ENCODE results near the gene GTPBP2. TPM values are rescaled to one million over a fixed set of nuclear protein-coding genes. Genes with fewer than 3 reads are reported as not detected.

The GTPBP2 gene
- total and polyA plus RNA-seq, 2 of the 4 experiments (the other 2 are of a cell fraction), result 38.4 to 86.6 TPM

GRCh38 chr6:43622541-43622940 lies 6.5 kb downstream of the GTPBP2 start:
- Histone ChIP-seq H3K56ac (ENCODE audit: extremely low read depth, insufficient read depth, low read length) (no peak overlapping the region), H3K27ac (ENCODE audit: insufficient read depth, low read length) (no peak overlapping the region), H2AK5ac (ENCODE audit: low read depth, low read length) (no peak overlapping the region), H2BK15ac (ENCODE audit: low read depth, low read length) (no peak overlapping the region), H3K4me2 (ENCODE audit: low read depth, low read length) (no peak overlapping the region), H2BK120ac (ENCODE audit: low read depth, low read length) (no peak overlapping the region), H3K36me3 (ENCODE audit: control insufficient read depth, insufficient read depth, low read length) (peaks cover 61% of the 10 kb centered on the region), H3K9me3 (ENCODE audit: control insufficient read depth, insufficient read depth, low read length) (no peaks in the 10 kb centered on the region), H2AFZ (replicated peaks; ENCODE audit: low read length, poor library complexity) (no peak overlapping the region), H3K23ac (ENCODE audit: low read depth, low read length) (no peak overlapping the region), H3K14ac (replicated peaks; ENCODE audit: low read depth, low read length) (no peak overlapping the region), H4K20me1 (ENCODE audit: insufficient read depth, low read length) (no peaks in the 10 kb centered on the region; the same call in 1 of the 2 replicates), H3K27me3 (ENCODE audit: control insufficient read depth, insufficient read depth, low read length) (no peaks in the 10 kb centered on the region), H2BK5ac (ENCODE audit: low read depth, low read length, poor library complexity, severe bottlenecking) (no peak overlapping the region), H3K18ac (ENCODE audit: low read depth, low read length) (no peak overlapping the region), H2AK9ac (replicated peaks; ENCODE audit: low read depth, low read length, poor library complexity) (no peak overlapping the region), H3K9me1 (ENCODE audit: insufficient read depth, low read length) (peaks cover 32% of the 10 kb centered on the region), H2BK20ac (ENCODE audit: low read depth, low read length) (no peak overlapping the region), H4K91ac (ENCODE audit: insufficient read depth, low read depth, low read length) (no peak overlapping the region), H3K4me1 (ENCODE audit: control insufficient read depth, insufficient read depth, low read length) (peaks cover 6% of the 10 kb centered on the region), H3K4ac (ENCODE audit: low read depth, low read length) (no peak overlapping the region), H4K5ac (ENCODE audit: low read depth, low read length) (no peak overlapping the region), H3K79me1 (ENCODE audit: low read depth in 1 of 2, low read length in 2 of 2) (peaks cover 45 to 74% of the 10 kb centered on the region in 2 experiments), H3K4me3 (ENCODE audit: insufficient read depth, low read depth, low read length) (no peak overlapping the region), H4K8ac (ENCODE audit: low read depth in 2 of 2, low read length in 2 of 2) (no peak overlapping the region), H3K9ac (ENCODE audit: low read depth, low read length) (no peak overlapping the region)
- DNase-seq (no peak), ATAC-seq (ENCODE audit: low read depth) (no peak)
- CTCF ChIA-PET, result no interaction called here
- in situ Hi-C loops (cut with MboI; ENCODE audit: low sequenced_read_pairs) (no loop called here), intact Hi-C loops (cut with micrococcal nuclease) (no loop called here), dilution Hi-C loops (cut with HindIII; ENCODE audit: low sequenced_read_pairs, unreplicated experiment) (no loop called here)
- WGBS, 2 experiments (ENCODE audit: extremely low coverage in 2 of 2, insufficient read length in 1 of 2), result 100% methylated on average over 3 of the region's 10 CpGs; no CpG with 5 or more reads in 1 of the 2 experiments
- no TSS peak for BruUV-seq (replicated peaks)
- TF ChIP-seq RFX5 (IDR thresholded peaks at IDR 0.05; ENCODE audit: low read depth, low read length), result no peak
- TF ChIP-seq CHD1 (IDR thresholded peaks at IDR 0.05; ENCODE audit: low read depth, low read length), result no peak
- no peak for TF ChIP-seq SMC3 (IDR thresholded peaks at IDR 0.05; ENCODE audit: low read depth, low read length)
- no peak for TF ChIP-seq MAZ (IDR thresholded peaks at IDR 0.05; ENCODE audit: borderline replicate concordance, low read depth, low read length)
- no peak for TF ChIP-seq FOS (IDR thresholded peaks at IDR 0.05; ENCODE audit: low read depth, low read length)
- TF ChIP-seq BHLHE40 (IDR thresholded peaks at IDR 0.05; ENCODE audit: low read depth, low read length), result no peak
- no peak for TF ChIP-seq RCOR1 (IDR thresholded peaks at IDR 0.05; ENCODE audit: insufficient replicate concordance, low read length)
- TF ChIP-seq, protein P1, sequence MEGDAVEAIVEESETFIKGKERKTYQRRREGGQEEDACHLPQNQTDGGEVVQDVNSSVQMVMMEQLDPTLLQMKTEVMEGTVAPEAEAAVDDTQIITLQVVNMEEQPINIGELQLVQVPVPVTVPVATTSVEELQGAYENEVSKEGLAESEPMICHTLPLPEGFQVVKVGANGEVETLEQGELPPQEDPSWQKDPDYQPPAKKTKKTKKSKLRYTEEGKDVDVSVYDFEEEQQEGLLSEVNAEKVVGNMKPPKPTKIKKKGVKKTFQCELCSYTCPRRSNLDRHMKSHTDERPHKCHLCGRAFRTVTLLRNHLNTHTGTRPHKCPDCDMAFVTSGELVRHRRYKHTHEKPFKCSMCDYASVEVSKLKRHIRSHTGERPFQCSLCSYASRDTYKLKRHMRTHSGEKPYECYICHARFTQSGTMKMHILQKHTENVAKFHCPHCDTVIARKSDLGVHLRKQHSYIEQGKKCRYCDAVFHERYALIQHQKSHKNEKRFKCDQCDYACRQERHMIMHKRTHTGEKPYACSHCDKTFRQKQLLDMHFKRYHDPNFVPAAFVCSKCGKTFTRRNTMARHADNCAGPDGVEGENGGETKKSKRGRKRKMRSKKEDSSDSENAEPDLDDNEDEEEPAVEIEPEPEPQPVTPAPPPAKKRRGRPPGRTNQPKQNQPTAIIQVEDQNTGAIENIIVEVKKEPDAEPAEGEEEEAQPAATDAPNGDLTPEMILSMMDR (conservative IDR thresholded peaks at IDR 0.05; ENCODE audit: low read depth, low read length), result no peak
- no peak for TF ChIP-seq CEBPB (IDR thresholded peaks at IDR 0.05; ENCODE audit: low read depth, low read length)
- TF ChIP-seq NFE2L2 (IDR thresholded peaks at IDR 0.05; ENCODE audit: low read depth, low read length), result no peak
- TF ChIP-seq POLR2A (IDR thresholded peaks at IDR 0.05; ENCODE audit: low read depth, low read length), result no peak
- TF ChIP-seq RAD21 (IDR thresholded peaks at IDR 0.05; ENCODE audit: low read length), result no peak
- TF ChIP-seq MXI1 (IDR thresholded peaks at IDR 0.05; ENCODE audit: borderline replicate concordance, low read depth, low read length), result no peak
- POLR2A ChIA-PET (ENCODE audit: unreplicated experiment), result no interaction called here

All from IMR-90 (cell line).